Middle frontal gyrus (tissue), 1 donor: ENCODE data around the gene SMARCA4.
"Not testable (repeated sequence)": the region's sequence is repeated elsewhere in the genome, so short reads cannot be mapped to it uniquely, and the experiment has no call there.

Experiments
- DNase-seq: peaks from one replicate; pipeline ENCODE4 v3.0.0-alpha.2; 2015; ENCODE audit warnings: low spot score; ENCODE audit errors: extremely low spot score

The SMARCA4 gene

DNA sequence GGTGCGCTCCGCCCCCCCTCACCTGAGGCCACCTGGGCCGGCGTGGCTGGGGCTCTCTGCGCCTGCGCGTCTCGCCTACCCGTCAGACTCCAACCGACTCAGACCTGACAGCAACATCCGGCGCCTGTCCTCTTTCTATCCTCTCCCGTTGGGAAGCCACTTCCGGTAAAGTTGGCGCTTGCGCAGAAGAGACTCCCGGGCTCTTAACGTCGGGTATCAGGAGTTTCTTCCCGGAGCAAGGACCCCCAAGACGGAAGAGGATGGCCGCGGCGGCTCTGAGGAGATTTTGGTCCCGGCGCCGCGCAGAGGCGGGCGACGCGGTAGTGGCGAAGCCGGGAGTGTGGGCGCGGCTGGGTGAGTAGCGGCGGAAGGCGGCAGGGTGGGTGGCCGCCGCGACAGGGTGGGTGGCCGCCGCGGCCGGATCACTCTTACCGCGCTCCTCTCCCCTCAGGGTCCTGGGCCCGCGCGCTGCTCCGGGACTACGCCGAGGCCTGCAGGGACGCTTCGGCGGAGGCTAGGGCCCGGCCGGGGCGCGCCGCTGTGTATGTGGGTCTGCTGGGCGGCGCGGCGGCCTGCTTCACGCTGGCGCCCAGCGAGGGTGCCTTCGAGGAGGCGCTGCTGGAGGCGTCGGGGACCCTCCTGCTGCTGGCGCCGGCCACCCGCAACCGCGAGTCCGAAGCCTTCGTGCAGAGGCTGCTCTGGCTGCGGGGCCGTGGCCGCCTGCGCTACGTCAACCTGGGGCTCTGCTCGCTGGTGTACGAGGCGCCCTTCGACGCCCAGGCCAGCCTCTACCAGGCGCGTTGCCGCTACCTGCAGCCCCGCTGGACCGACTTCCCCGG lies 32.0 kb upstream of the SMARCA4 start, which contains the start of the genes TIMM29 and YIPF2:
TIMM29 (plus strand) TSS at position 249 of the 839 bp plus-strand sequence; CDS start at position 261, 12 bp downstream.
YIPF2 (minus strand) TSS at position 77 of the 839 bp plus-strand sequence. CDS start 229 bp downstream, outside the sequence.
- peak; percentile 99 for DNase-seq

DNA sequence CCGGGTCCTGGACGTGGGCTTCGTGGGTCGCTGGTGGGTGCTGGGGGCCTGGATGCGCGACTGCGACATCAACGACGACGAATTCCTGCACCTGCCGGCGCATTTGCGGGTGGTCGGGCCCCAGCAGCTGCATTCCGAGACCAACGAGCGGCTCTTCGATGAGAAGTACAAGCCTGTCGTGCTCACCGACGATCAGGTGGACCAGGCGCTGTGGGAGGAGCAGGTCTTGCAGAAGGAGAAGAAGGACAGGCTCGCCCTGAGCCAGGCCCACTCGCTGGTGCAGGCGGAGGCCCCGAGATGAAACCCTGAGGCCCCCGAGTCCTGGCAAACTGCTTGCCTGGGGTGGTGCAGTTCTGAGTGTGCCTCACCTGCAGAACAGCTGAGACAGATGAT lies 31.4 kb upstream of the SMARCA4 start:
- DNase-seq = no peak

DNA sequence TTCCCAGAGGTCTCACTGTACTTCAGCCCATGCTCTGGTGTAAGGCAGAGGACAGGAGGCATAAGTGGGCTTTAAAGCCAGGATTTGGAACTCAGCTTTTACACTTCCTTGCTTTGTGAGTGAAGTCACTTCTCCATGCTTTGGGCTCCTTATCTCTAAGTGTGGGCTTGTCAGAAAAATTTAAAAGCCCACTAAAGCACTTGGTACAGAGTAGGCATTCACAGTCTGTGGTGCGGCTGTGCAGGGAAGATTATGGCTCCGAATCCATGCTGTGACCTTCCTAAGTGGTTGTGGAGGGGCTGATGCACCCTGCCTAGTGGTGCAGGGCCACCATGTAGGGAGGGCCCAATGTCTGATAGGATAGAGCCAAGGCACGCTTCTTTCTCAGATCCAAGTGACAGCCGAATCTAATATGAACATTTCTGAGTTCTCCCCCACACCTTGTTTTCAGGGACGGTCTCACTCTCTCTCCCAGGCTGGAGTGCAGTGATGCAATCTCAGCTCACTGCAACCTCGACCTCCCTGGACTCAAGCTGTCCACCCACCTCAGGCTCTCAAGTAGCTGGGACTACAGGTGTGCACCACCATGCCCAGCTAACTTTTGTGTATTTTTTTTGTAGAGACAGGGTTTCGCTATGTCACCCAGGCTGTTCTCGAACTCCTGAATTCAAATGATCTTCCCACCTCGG lies 25.3 kb upstream of the SMARCA4 start:
- DNase-seq = no peak

DNA sequence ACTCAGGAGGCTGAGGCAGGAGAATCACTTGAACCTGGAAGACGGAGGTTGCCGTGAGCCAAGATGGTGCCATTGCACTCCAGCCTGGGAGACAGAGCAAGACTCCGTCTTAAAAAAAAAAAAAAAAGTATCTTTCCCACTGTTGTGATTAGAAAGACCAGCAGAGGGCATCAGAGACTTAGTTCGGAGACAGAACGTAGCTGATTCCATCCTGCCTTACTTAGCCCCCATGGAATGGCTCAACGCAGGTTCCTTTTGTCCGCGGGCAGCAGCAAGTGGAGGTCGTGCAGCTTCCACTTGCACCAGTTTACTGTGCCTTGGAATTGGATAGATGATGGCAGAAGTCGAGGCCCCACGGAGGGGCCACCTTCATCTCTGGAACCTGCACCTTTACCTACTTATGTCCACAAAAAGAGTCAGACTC lies 24.2 kb upstream of the SMARCA4 start:
- DNase-seq = no peak

DNA sequence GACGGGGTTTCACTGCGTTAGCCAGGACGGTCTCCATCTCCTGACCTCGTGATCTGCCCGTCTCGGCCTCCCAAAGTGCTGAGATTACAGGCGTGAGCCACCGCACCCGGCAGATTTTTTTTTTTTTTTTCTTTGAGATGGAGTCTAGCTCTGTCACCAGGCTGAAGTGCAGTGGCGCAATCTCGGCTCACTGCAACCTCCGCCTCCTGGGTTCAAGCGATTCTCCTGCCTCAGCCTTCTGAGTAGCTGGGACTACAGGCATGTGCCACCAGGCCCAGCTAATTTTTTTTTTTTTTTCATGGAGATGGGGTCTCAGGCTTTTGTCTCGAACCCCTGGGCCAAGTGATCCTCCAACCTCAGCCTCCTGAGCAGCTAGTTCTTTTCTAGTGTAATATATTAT lies 19.2 kb upstream of the SMARCA4 start:
- not testable (repeated sequence) for DNase-seq

DNA sequence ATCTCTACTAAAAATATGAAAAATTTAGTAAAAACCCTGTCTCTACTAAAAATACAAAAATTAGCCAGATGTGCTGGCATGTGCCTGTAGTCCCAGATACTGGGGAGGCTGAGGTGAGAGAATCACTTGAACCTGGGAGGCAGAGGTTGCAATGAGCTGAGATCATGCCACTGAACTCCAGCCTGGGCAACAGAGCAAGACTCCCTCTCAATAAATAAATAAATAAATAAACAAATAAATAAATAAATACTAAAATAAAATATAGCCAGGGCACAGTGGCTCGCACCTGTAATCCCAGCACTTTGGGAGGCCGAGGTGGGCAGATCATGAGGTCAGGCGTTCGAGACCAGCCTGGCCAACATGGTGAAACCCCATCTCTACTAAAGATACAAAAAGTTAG lies 17.4 kb upstream of the SMARCA4 start:
- DNase-seq = not testable (repeated sequence)

DNA sequence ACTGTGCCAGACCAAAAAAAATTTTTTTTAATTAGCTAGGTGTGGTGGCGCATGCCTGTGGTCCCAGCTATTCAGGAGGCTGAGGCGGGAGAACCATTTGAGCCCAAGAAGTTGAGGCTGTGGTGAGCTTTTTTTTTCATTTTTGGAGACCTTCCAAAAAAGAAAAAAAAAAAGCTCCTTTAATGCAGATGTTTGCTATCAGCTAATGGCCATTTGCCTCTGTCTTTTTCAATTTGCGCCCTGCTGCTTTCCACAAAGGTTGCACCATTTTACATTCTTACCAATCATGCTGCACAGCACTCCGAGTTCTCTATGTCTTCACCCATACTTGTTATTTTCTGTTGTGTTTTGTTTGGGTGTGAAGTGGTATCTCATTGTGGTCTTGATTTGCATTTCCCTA lies 15.6 kb upstream of the SMARCA4 start:
- DNase-seq = no peak

DNA sequence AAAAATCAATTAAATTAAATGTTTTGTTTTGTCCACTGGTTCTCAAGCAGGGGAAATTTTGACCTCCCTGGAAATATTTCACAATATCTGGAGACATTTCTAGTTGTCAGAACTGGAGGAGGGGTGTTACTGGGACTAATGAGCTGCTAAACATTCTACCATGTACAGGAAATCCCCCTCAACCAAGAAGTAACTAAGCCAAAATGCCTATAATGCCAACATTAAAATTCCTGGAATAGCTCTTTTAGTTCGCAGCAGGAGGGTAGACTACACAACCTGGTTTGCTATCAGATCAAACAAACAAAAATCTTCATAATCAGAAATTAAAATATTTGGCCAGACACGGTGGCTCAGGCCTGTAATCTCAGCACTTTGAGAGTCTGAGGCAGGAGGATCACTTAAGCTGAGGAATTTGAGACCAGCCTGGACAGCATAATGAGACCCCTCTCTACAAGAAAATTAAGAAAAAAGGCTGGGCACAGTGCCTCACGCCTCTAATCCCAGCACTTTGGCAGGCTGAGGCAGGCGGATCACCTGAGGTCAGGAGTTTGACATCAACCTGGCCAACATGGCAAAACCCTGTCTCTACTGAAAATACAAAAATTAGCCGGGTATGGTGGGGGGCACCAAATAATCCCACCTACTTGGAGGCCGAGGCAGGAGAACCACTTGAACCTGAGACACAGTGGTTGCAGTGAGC lies 13.7 kb upstream of the SMARCA4 start:
- DNase-seq = no peak

DNA sequence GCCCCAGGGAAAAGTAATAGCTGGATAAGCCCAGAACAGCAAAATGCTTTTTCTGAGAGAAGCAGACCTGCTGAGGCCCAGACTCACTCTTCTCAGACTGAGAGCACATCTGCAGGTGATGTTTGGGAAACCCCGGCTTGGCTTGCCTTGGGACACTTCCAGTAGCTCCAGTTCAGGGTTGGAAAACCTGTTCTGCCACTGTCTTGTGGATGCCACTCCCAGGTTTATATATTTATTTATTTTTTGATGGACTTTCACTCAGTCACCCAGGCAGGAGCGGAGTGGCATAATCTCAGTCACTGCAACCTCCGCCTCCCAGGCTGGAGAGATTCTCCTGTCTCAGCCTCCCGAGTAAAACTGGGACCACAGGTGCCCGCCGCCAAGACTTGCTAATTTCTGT lies 8.0 kb upstream of the SMARCA4 start:
- DNase-seq = no peak

DNA sequence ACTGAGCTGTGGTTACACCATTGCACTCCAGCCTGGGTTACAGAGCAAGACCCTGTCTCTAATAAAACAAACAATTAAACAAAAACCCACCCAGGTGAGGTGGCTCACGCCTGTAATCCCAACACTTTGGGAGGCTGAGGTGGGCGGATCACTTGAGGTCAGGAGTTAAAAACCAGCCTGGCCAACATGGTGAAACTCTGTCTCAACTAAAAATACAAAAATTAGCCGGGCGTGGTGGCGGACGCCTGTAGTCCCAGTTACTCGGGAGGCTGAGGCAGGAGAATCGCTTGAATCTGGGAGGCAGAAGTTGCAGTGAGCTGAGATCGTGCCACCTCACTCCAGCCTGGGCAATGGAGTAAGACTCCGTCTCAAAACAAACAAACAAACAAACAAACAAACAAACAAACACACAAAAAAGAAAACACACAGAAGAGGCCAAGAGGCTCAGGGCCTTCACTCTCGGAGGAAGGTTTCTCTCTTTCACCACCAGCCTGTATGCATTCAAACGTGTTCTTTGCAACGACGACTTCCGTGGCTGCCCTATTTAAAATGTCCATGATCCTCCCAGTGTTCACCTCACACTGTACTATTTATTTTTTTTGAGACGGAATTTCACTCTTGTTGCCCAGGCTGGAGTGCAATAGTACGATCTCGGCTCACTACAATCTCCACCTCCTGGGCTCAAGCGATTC lies 1.4 kb upstream of the SMARCA4 start:
- DNase-seq = not testable (repeated sequence)

DNA sequence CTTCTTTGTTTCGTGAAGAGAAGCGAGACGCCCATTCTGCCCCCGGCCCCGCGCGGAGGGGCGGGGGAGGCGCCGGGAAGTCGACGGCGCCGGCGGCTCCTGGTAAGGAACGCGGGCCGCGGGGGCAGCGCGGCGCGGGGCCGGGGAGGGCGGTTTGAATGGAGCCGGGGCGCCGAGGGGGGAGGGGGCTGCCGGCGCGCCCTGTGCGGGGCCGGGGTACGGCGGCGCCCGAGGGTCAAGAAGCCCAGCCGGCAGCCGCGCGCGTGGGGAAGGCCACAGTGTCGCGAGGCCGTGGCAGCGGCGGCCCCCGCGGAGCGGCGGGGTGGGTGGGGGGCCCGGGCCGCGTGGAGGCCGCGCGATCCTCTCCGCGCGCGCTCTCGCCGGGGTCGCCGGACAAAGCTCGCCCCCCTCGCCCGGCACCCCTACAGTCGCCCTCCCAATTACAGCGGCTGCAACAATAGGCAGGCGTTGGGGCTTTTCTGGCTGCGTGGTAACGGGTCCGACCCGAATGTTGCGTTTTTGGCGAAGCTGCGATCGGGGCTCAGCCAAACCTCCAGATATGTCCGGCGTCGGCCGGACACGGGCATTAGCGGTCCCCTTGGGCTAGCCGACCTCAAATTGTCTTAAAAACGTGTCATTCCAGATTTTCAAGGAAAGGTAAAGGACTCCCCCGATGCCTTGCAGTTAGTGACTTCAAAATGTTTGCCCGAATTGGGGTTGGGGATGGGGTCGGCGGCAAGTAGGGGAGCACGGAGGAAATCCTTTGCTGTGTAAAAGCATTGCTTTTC lies 437 bp downstream of the SMARCA4 start:
- no peak for DNase-seq

DNA sequence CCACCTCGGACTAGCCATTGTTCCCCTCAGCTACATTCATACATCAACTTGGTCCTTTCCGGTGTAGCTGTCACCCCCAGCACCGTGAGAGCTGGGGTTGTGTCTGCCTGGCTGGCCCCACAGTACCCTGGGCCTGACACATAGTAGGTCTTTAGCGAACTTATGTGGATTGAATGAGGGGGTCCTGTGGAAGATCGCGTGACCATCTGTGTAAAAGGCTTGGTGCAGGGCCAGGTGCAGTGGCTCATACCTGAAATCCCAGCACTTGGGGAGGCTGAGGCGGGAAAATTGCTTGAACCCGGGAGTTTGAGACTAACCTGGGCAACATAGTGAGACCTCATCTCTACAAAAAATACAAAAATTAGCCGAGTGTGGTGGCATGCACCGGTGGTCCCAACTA lies 2.0 kb downstream of the SMARCA4 start:
- DNase-seq = no peak

DNA sequence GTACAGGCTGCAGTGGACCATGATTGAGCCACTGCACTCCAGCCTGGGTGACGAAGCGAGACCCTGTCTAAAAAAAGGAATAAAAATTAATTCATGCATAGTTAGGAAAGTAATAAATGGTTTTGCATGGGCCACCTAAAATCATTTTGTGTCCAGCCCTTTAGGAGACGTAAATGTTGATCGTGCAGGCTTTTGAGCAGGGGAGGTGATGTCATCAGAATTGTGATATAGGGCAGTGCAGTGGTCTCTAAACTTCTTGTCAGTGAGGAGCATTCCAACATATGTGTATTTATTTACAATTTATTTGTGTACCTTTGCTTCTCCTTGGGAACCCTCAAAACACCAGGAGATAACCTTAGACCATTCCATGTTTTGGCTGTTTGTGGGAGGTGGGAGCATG lies 3.0 kb downstream of the SMARCA4 start:
- DNase-seq = no peak

DNA sequence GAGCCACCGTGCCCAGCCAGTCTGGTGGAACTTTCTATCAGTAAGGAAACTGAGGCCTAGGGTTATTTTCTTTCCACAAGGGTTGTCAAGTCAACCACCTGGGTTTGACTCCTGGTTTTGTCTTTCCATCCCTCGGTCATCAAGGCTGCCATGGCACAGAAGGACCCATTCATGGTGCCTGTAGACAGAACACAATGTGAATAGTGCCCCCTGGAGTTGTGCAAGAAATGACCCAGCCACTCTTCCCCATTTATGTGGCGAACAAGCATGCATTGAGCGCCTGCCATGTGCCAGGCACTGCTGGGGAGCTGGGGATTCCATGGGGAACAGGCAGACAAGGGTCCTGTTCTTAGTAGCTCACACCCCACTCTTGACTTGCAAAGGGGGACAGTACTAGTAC lies 4.1 kb downstream of the SMARCA4 start:
- no peak for DNase-seq

DNA sequence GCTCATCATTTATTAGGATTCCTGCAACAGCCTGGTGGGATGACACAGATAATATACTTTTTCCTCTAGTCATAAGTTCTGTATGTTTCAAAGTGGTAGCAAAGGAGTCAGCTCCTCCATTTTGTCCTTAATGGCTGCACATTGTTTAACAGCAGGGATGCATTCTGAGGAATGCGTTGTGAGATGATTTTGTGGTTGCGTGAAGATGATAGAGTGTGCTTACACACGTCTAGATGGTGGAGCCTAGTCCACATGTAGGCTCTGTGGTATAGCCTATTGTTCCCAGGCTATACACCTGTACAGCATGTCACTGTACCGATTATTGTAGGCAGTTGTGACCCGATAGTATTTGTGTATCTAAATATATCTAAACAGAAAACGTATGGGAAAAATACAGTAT lies 4.6 kb downstream of the SMARCA4 start:
- no peak for DNase-seq

DNA sequence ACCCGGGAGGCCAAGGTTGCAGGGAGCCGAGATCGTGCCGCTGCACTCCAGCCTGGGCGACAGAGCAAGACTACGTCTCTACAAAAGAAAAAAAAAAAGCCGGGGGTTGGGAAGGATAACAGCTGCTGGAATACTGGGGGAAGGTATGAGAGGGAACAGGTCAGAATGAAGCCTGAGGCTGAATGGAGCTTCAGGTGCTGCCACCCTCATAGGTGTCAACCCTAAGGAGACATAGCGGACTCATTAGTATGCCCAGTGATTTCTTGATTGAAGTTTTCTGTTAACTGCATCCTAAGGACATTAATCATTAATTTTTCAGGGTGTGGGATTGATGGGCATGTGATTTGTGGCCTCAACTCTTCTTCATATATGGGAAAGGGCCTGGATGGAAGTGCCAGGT lies 6.0 kb downstream of the SMARCA4 start:
- DNase-seq = no peak

DNA sequence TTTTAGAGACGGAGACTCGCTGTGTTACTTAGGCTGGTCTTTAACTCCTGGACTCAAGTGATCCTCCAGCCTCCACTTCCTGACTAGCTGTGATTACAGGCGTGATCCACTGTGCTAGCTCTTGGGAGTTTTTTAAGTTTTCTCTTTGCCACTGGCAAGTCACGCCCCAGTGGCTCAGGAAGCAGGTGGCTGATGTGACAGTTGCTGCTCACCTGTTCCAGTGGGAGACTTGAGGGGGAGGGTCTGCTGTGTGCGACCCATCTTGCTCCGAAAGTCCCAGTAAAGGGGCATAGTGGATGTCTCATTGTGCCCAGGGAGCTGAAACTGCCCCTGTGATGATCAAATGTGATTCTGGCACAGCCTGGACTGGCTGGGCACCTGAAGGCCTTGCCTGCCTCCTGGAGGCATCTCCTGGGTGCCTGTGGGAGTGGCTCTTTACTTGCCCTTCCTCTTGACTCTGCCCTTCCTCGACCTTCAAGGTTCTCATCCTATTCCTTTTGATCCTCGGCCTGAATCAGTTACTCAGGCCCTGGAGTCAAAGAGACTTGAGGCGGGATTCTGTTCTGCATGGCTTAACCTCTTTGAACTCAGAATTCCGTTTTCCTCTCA lies 7.8 kb downstream of the SMARCA4 start:
- DNase-seq = no peak

DNA sequence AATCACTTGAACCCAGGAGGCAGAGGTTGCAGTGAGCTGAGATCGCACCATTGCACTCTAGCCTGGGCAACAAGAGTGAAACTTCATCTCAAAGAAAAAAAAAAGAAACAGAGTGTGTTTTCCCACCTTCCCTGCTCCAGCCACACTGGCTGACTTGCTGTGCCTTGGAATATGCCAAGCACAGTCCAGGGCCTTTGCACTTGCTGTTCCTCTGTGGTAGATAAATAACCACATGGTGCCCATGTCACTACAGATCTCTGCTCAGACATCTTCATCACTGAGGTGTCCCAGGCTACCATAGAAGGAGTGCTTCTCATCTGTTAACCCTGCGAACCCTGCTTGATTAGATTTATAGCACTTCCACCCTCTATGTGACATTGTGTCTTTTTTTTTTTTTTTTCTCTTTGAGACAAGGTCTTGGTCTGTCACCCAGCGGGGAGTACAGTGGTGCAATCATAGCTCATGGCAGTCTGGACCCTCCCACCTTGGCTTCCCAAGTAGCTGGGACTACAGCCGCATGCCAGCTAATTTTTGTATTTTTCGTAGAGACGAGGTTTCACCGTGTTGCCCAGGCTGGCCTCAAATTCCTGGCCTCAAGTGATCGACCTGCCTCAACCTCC lies 10.4 kb downstream of the SMARCA4 start:
- DNase-seq = no peak

DNA sequence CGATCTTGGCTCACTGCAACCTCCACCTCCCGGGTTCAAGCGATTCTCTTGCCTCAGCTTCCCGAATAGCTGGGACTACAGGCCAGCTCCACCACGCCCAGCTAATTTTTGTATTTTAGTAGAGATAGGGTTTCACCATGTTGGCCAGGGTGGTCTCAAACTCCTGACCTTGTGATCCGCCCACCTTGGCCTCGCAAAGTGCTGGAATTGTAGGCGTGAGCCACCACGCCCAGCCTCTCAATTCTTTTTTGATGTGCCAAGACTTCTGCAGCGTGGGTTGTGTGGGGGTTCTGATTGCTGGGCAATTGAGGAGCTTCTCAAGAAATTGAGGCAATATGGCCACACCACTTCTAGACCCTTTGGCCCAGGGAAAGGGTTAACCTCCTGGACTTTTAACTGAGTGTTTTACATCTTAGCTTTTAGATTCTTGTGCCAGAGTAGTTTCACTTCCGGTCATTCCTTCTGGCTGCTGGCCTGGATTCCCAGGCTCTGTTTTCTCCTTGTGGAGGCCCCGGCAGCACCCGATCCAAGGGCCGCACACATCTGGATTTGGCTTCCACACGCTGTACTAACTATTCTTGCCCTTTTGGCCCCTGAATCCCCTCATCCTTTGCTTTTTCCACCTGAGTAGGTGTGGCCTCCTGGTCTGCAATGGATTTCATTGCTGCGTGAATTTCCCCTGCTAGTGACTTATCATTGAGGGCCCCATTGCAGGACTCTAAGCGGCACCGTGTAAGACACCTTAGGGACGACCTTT lies 14.7 kb downstream of the SMARCA4 start:
- DNase-seq = no peak
